ENCODE results near the gene MESP2.

GRCh38 chr15:89785064-89785773 lies 9.1 kb downstream of the MESP2 start:
- TF ChIP-seq TAF1 (IDR thresholded peaks at IDR 0.05; ENCODE audit: borderline replicate concordance, insufficient read depth, low read length): no peak
- TF ChIP-seq SIN3A (IDR thresholded peaks at IDR 0.05; ENCODE audit: borderline replicate concordance, insufficient read depth, low read length): no peak
- no peak for TF ChIP-seq REST (IDR thresholded peaks at IDR 0.05; ENCODE audit: insufficient read depth in 1 of 2, low read depth in 2 of 2, low read length in 2 of 2)
- TF ChIP-seq POLR2AphosphoS5 (IDR thresholded peaks at IDR 0.05; ENCODE audit: low read depth, low read length): no peak
- no peak for TF ChIP-seq FOXP2 (optimal IDR thresholded peaks at IDR 0.05; ENCODE audit: borderline replicate concordance, extremely low read depth, extremely low read length, insufficient read depth)
